HEK293T (cell line): ENCODE results near the gene ZNF613.

ENCODE experiments used
- ELF4 ChIP-seq: fragments of 450-650 bp; IDR thresholded peaks from 2 replicates; pipeline ENCODE4 v1.6.1; 2017; ENCODE audit warnings: antibody characterized with exemption
- SP1 ChIP-seq: fragments of 450-650 bp; IDR thresholded peaks from 2 replicates; pipeline ENCODE4 v1.6.1; 2017
- ZNF384 ChIP-seq: fragments of 450-650 bp; IDR thresholded peaks from 2 replicates; pipeline ENCODE4 v1.6.1; 2016

GRCh38 chr19:51921949-51922348, 5.3 kb upstream of the ZNF613 start:
- no peak for TF ChIP-seq ELF4
- no peak for TF ChIP-seq ZNF384
- TF ChIP-seq SP1, result no peak
